Fibroblast of skin of right quadriceps (primary cell): ENCODE results near the gene SVIL.
"Not testable (repeated sequence)": the region's sequence is repeated elsewhere in the genome, so short reads cannot be mapped to it uniquely, and the experiment has no call there.

Source experiments
- DNase-seq: peaks from one replicate; pipeline ENCODE4 v3.0.0-alpha.2; 2013

SVIL gene

GRCh38 chr10:29566209-29566608 lies 68.6 kb downstream of the SVIL start:
- DNase-seq: not testable (repeated sequence)

GRCh38 chr10:29563420-29564035 lies 71.2 kb downstream of the SVIL start:
- no peak for DNase-seq

- not testable (repeated sequence) for DNase-seq
Measured at GRCh38 chr10:29563006-29563405, 71.8 kb downstream of the SVIL start.

- DNase-seq: no peak
Measured at GRCh38 chr10:29559996-29560395, 74.8 kb downstream of the SVIL start.

- DNase-seq: no peak
Measured at GRCh38 chr10:29557665-29558064, 77.1 kb downstream of the SVIL start.

GRCh38 chr10:29555746-29556481 lies 78.9 kb downstream of the SVIL start:
- peak; percentile 82 for DNase-seq

GRCh38 chr10:29555091-29555745 lies 79.6 kb downstream of the SVIL start:
- DNase-seq: peak; percentile 32

- peak; percentile 73 for DNase-seq
Measured at GRCh38 chr10:29554660-29555059, 80.1 kb downstream of the SVIL start.

- DNase-seq: no peak
Measured at GRCh38 chr10:29553544-29554250, 81.1 kb downstream of the SVIL start.

GRCh38 chr10:29553116-29553515 lies 81.7 kb downstream of the SVIL start:
- DNase-seq: not testable (repeated sequence)

- DNase-seq: not testable (repeated sequence)
Measured at GRCh38 chr10:29549493-29549892, 85.3 kb downstream of the SVIL start.

GRCh38 chr10:29546773-29547313 lies 87.9 kb downstream of the SVIL start:
- DNase-seq: no peak

- no peak for DNase-seq
Measured at GRCh38 chr10:29545122-29545521, 89.6 kb downstream of the SVIL start.

- no peak for DNase-seq
Measured at GRCh38 chr10:29543715-29544114, 91.1 kb downstream of the SVIL start.

GRCh38 chr10:29542723-29543122 lies 92.0 kb downstream of the SVIL start:
- DNase-seq: no peak

- no peak for DNase-seq
Measured at GRCh38 chr10:29541422-29542210, 93.2 kb downstream of the SVIL start.

GRCh38 chr10:29540016-29540415 lies 94.8 kb downstream of the SVIL start:
- DNase-seq: no peak

- DNase-seq: no peak
Measured at GRCh38 chr10:29539412-29539811, 95.4 kb downstream of the SVIL start.

- no peak for DNase-seq
Measured at GRCh38 chr10:29537799-29538198, 97.0 kb downstream of the SVIL start.

GRCh38 chr10:29536691-29537090 lies 98.1 kb downstream of the SVIL start:
- not testable (repeated sequence) for DNase-seq

- DNase-seq: no peak
Measured at GRCh38 chr10:29535778-29536453, 98.9 kb downstream of the SVIL start.
